Mesenteric fat pad (tissue), 1 donor: Measurements from ENCODE around the gene DHCR24. TPM values are rescaled to one million over a fixed set of nuclear protein-coding genes. Genes with fewer than 3 reads are reported as not detected.
A peak's percentile ranks its signal among the peaks of the same experiment; 100 is the strongest.

Source experiments
- DNase-seq: peaks from one replicate; pipeline ENCODE4 v3.0.0-alpha.2; 2020; ENCODE audit warnings: low spot score
- total RNA-seq: library from RNA; stranded (reverse); fragmentation: NEBNext Ultra II Directional; extraction: Animal tissue kit (Norgen Biotek cat#: 25700); gene quantifications from one replicate; pipeline ENCODE4 v1.2.1, GENCODE V29; 2021
- donor health status: DM: yes; HTN: yes; CAD: no.

DHCR24 gene
- total RNA-seq, 1 donor from 2014 or later, result 115 TPM

- DNase-seq, result no peak
These were observed 68.4 kb downstream of the DHCR24 start for GRCh38 chr1:54818461-54819194.

- DNase-seq, result no peak
These were observed 70.0 kb downstream of the DHCR24 start for GRCh38 chr1:54816951-54817350.

GRCh38 chr1:54816130-54816529 is 70.9 kb downstream of the DHCR24 start:
- no peak for DNase-seq

- DNase-seq, result no peak
These were observed 71.7 kb downstream of the DHCR24 start for GRCh38 chr1:54815086-54815876.

GRCh38 chr1:54814571-54814970 is 72.4 kb downstream of the DHCR24 start:
- peak; percentile 69 for DNase-seq

GRCh38 chr1:54814126-54814498 is 72.9 kb downstream of the DHCR24 start:
- DNase-seq, result peak; percentile 59

GRCh38 chr1:54813485-54814125 is 73.4 kb downstream of the DHCR24 start:
- peak; percentile 45 for DNase-seq

GRCh38 chr1:54812801-54813484 is 74.1 kb downstream of the DHCR24 start:
- DNase-seq, result peak; percentile 57

GRCh38 chr1:54811739-54812655 is 75.0 kb downstream of the DHCR24 start:
- peak; percentile 85 for DNase-seq

GRCh38 chr1:54811066-54811465 is 75.9 kb downstream of the DHCR24 start:
- DNase-seq, result no peak

- DNase-seq, result peak; percentile 89
These were observed 76.6 kb downstream of the DHCR24 start for GRCh38 chr1:54810153-54810942.

GRCh38 chr1:54809496-54810074 is 77.4 kb downstream of the DHCR24 start:
- peak; percentile 18 for DNase-seq

GRCh38 chr1:54808443-54809207 is 78.4 kb downstream of the DHCR24 start:
- DNase-seq, result peak; percentile 72

- peak; percentile 49 for DNase-seq
These were observed 79.2 kb downstream of the DHCR24 start for GRCh38 chr1:54807756-54808155.

- peak; percentile 83 for DNase-seq
These were observed 79.9 kb downstream of the DHCR24 start for GRCh38 chr1:54806931-54807611.

GRCh38 chr1:54805981-54806381 is 81.0 kb downstream of the DHCR24 start:
- peak; percentile 76 for DNase-seq

GRCh38 chr1:54805466-54805865 is 81.5 kb downstream of the DHCR24 start:
- DNase-seq, result peak; percentile 37
